Fibroblast of mammary gland (primary cell): ENCODE data around the gene ATG10.
"Not testable (repeated sequence)": the region's sequence is repeated elsewhere in the genome, so short reads cannot be mapped to it uniquely, and the experiment has no call there.

Experiments
- DNase-seq: peaks from one replicate; pipeline ENCODE4 v3.0.0-alpha.2; 2010; ENCODE audit warnings: low read depth
- H3K4me3 ChIP-seq: 2 replicates; pipeline ENCODE4 v1.5.1; 2011; ENCODE audit warnings: low read depth, mild to moderate bottlenecking, low read length, moderate library complexity; ENCODE audit not compliant: control insufficient read depth
- CTCF ChIP-seq: conservative IDR thresholded peaks from 2 replicates; pipeline ENCODE4 v1.5.1; 2011; ENCODE audit warnings: low read depth, low read length, inconsistent platforms; ENCODE audit not compliant: control insufficient read depth, insufficient read depth

The ATG10 gene

GRCh38 chr5:81936750-81937149 is 35.1 kb upstream of the ATG10 start:
- DNase-seq, result no peak
- H3K4me3 ChIP-seq, result no peak overlapping the region
- no peak for TF ChIP-seq CTCF

- DNase-seq, result no peak
- no peak for TF ChIP-seq CTCF
- H3K4me3 ChIP-seq, result no peak overlapping the region
Observed at GRCh38 chr5:81942746-81943145, 29.1 kb upstream of the ATG10 start.

- TF ChIP-seq CTCF, result no peak
- DNase-seq, result peak; percentile 54
Observed at GRCh38 chr5:81948349-81948748, 23.5 kb upstream of the ATG10 start.

GRCh38 chr5:81949462-81949861 is 22.4 kb upstream of the ATG10 start:
- H3K4me3 ChIP-seq, result no peak overlapping the region
- no peak for TF ChIP-seq CTCF
- no peak for DNase-seq

More at GRCh38 chr5:81948349-81948748, 23.5 kb upstream of the ATG10 start:
- H3K4me3 ChIP-seq, result no peak overlapping the region

GRCh38 chr5:81950996-81951395 is 20.8 kb upstream of the ATG10 start:
- DNase-seq, result no peak
- no peak for TF ChIP-seq CTCF
- no peak overlapping the region for H3K4me3 ChIP-seq

- not testable (repeated sequence) for H3K4me3 ChIP-seq, DNase-seq
Observed at GRCh38 chr5:81954796-81955195, 17.0 kb upstream of the ATG10 start.

GRCh38 chr5:81958129-81958528 is 13.7 kb upstream of the ATG10 start:
- not testable (repeated sequence) for DNase-seq, H3K4me3 ChIP-seq

GRCh38 chr5:81961651-81962440 is 10.0 kb upstream of the ATG10 start:
- no peak for TF ChIP-seq CTCF
- H3K4me3 ChIP-seq, result no peak overlapping the region
- no peak for DNase-seq
